ENCODE data around the gene TRPM3. TPM values are rescaled to one million over a fixed set of nuclear protein-coding genes. Genes with fewer than 3 reads are reported as not detected.

The TRPM3 gene
- total and polyA plus RNA-seq, 2 experiments from 2014 or later, result 0.24 TPM; not detected in 1

GRCh38 chr9:70881333-70881732 lies 240.1 kb downstream of the TRPM3 start:
- H3K4me1 ChIP-seq (ENCODE audit: low read depth), result peaks cover 12% of the 10 kb centered on the region
- H3K27me3 ChIP-seq, result no peaks in the 10 kb centered on the region
- TF ChIP-seq, protein P1, sequence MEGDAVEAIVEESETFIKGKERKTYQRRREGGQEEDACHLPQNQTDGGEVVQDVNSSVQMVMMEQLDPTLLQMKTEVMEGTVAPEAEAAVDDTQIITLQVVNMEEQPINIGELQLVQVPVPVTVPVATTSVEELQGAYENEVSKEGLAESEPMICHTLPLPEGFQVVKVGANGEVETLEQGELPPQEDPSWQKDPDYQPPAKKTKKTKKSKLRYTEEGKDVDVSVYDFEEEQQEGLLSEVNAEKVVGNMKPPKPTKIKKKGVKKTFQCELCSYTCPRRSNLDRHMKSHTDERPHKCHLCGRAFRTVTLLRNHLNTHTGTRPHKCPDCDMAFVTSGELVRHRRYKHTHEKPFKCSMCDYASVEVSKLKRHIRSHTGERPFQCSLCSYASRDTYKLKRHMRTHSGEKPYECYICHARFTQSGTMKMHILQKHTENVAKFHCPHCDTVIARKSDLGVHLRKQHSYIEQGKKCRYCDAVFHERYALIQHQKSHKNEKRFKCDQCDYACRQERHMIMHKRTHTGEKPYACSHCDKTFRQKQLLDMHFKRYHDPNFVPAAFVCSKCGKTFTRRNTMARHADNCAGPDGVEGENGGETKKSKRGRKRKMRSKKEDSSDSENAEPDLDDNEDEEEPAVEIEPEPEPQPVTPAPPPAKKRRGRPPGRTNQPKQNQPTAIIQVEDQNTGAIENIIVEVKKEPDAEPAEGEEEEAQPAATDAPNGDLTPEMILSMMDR (IDR thresholded peaks at IDR 0.05; ENCODE audit: low read depth, low read length), result no peak
- H3K9me3 ChIP-seq (ENCODE audit: low read depth), result no peaks in the 10 kb centered on the region
- H3K36me3 ChIP-seq, result no peaks in the 10 kb centered on the region
- no peak overlapping the region for H3K27ac ChIP-seq
- H3K4me3 ChIP-seq, result no peak overlapping the region
- DNase-seq (ENCODE audit: low read depth in 1 of 2, low spot score in 1 of 2), result no peak

DNA sequence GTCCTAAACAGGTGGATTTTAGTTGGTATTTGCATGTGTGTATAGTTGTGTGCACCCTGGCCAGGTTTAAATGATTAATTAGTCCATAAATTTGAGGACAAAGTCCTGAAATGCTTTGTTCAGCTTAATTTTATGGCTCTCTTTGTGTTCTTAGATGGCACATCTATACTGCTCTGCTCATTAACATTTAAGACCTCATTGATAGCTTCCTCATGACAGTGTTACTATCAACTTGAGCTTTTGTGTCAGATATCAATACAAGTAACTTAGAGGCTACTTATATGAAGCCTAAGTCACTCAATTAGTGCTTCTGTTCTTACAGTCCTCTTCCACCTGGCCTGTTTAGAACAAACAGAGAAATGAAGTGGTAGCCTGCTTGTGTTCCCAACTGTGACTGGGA lies 240.9 kb downstream of the TRPM3 start:
- Histone ChIP-seq H3K36me3 (no peaks in the 10 kb centered on the region), H3K27ac (no peak overlapping the region), H3K4me3 (no peak overlapping the region), H3K27me3 (no peaks in the 10 kb centered on the region), H3K9me3 (ENCODE audit: low read depth) (no peaks in the 10 kb centered on the region), H3K4me1 (ENCODE audit: low read depth) (peaks cover 12% of the 10 kb centered on the region)
- TF ChIP-seq, protein P1 (IDR thresholded peaks at IDR 0.05; ENCODE audit: low read depth, low read length), result no peak
- no peak for DNase-seq (ENCODE audit: low read depth in 1 of 2, low spot score in 1 of 2)

DNA sequence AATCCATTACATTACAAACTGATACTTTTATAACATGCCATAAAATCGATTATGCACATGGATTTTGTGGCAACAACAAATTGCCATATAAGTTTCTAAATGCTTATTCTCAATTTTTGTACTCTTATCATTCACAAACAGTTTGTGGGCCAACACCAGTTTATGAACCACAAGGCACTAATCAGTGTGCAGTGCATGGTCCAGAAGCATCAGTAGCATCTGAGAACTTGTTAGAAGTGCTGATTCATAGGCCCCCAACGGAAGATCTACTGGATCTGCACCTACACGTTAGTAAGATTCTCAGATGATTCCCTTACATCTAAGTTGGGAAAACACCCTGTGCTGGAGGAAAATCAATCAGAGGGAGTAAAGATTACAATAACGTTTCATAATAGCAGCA lies 242.8 kb downstream of the TRPM3 start:
- H3K27ac ChIP-seq, result no peak overlapping the region
- TF ChIP-seq, protein P1 (IDR thresholded peaks at IDR 0.05; ENCODE audit: low read depth, low read length), result no peak
- no peak for DNase-seq (ENCODE audit: low read depth in 1 of 2, low spot score in 1 of 2)
- H3K4me1 ChIP-seq (ENCODE audit: low read depth), result peaks cover 12% of the 10 kb centered on the region
- H3K4me3 ChIP-seq, result no peak overlapping the region
- no peaks in the 10 kb centered on the region for H3K9me3 ChIP-seq (ENCODE audit: low read depth)
- H3K36me3 ChIP-seq, result no peaks in the 10 kb centered on the region
- no peaks in the 10 kb centered on the region for H3K27me3 ChIP-seq

DNA sequence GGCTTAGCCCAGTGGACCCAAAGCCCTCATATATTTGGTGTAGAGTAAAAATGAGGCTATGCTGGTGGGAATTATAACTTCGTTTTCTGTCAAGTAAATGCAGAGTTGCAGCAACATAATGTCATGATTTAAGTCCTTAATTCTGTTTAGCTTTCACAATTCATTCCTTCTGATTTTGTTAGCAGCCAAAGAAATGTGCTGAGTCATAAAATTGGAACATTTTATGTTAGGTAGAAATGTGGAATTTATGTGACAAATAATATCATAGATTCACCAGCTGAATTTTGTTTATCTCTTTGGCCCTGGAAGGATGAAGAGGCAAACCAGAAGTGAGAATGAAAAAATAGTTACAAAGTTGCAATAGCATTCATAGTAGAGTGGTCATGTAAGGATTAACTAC lies 247.0 kb downstream of the TRPM3 start:
- Histone ChIP-seq H3K36me3 (no peaks in the 10 kb centered on the region), H3K27ac (no peak overlapping the region), H3K9me3 (ENCODE audit: low read depth) (no peaks in the 10 kb centered on the region), H3K4me3 (no peak overlapping the region), H3K27me3 (no peaks in the 10 kb centered on the region), H3K4me1 (ENCODE audit: low read depth) (no peaks in the 10 kb centered on the region)
- TF ChIP-seq, protein P1 (IDR thresholded peaks at IDR 0.05; ENCODE audit: low read depth, low read length), result no peak
- DNase-seq (ENCODE audit: low read depth in 1 of 2, low spot score in 1 of 2), result peak in 1 of 2 donors; percentile 27

GRCh38 chr9:70873506-70873905 lies 247.9 kb downstream of the TRPM3 start:
- H3K9me3 ChIP-seq (ENCODE audit: low read depth), result no peaks in the 10 kb centered on the region
- no peaks in the 10 kb centered on the region for H3K36me3 ChIP-seq
- H3K4me1 ChIP-seq (ENCODE audit: low read depth), result no peaks in the 10 kb centered on the region
- H3K27me3 ChIP-seq, result no peaks in the 10 kb centered on the region
- DNase-seq (ENCODE audit: low read depth in 1 of 2, low spot score in 1 of 2), result no peak
- H3K4me3 ChIP-seq, result no peak overlapping the region
- TF ChIP-seq, protein P1 (IDR thresholded peaks at IDR 0.05; ENCODE audit: low read depth, low read length), result no peak
- no peak overlapping the region for H3K27ac ChIP-seq
